Psoas muscle (tissue), 8 donors: ENCODE results near the gene SPTBN1. TPM values are rescaled to one million over a fixed set of nuclear protein-coding genes. Genes with fewer than 3 reads are reported as not detected.
A peak's percentile ranks its signal among the peaks of the same experiment; 100 is the strongest.

ENCODE experiments used
- ATAC-seq, 4 donors: fragments of 200-7000 bp; cut with Tn5 transposase; one replicate each; pipeline ENCODE4 v1.9.1; 2020; ENCODE audit warnings: moderate library complexity in 3 of 4, mild to moderate bottlenecking in 2 of 4
- DNase-seq, 2 donors: peaks; one replicate each; pipeline ENCODE4 v3.0.0-alpha.2; 2020
- H3K27ac ChIP-seq: fragments of 200-600 bp; one replicate; pipeline ENCODE4 v1.8.0; 2022
- H3K27me3 ChIP-seq, 3 donors: fragments of 200-600 bp in 1 of 3; one replicate each; pipeline versions ENCODE4 v1.6.1 to v1.8.0; 2013 to 2022; ENCODE audit warnings: low read length in 2 of 3, mild to moderate bottlenecking in 2 of 3, moderate library complexity in 1 of 3; ENCODE audit not compliant: insufficient read depth in 3 of 3
- H3K36me3 ChIP-seq, 2 donors: fragments of 200-600 bp in 1 of 2; one replicate each; pipeline versions ENCODE4 v1.6.1 to v1.8.0; 2013 to 2022; ENCODE audit warnings: low read depth in 1 of 2, mild to moderate bottlenecking in 1 of 2, moderate library complexity in 1 of 2; ENCODE audit not compliant: insufficient read depth in 1 of 2
- H3K4me1 ChIP-seq: fragments of 200-600 bp; one replicate; pipeline ENCODE4 v1.8.0; 2022
- H3K4me3 ChIP-seq: fragments of 200-600 bp; one replicate; pipeline ENCODE4 v1.8.0; 2022; ENCODE audit warnings: mild to moderate bottlenecking
- H3K9me3 ChIP-seq: fragments of 200-600 bp; one replicate; pipeline ENCODE4 v1.8.0; 2022
- CTCF ChIP-seq: fragments of 200-600 bp; IDR thresholded peaks from one replicate; pipeline ENCODE4 v1.8.0; 2022; ENCODE audit warnings: antibody characterized with exemption
- WGBS, 3 donors: extraction: QIAGEN DNeasy Blood & Tissue Kit; methylation state at CpG; one replicate each; pipeline versions ENCODE4 v1.1.6 to v1.1.7; 2013; 5-methylcytosine and 5-hydroxymethylcytosine counted together
- intact Hi-C, 2 donors: fragments of 100-400 bp; cut with DNase I; formaldehyde crosslinking; loops; one replicate each; pipeline versions ENCODE4 v1.11.0 to v1.14.2; 2022
- polyA plus RNA-seq, 3 donors: library from polyadenylated mRNA; stranded (reverse); fragments of 200-250 nt; gene quantifications; one replicate each; pipeline ENCODE4 v1.2.3, GENCODE V29; 2013
- total RNA-seq, 4 donors: library from RNA; stranded (reverse); fragmentation: NEBNext Ultra II Directional in 2 of 4; extraction: Animal tissue kit (Norgen Biotek cat#: 25700) in 2 of 4; gene quantifications; one replicate each; pipeline versions ENCODE4 v1.2.1 to v1.2.4, GENCODE V29; 2021 to 2023
- donor health status: healthy with polysubstance abuse.
- donor health status: DM: no; HTN: no; CAD: no; lungs with moderate emphysema.
- donor health status: Bipolar disorder and iron deficiency.
- donor health status: healthy.
- donor health status: DM: yes; HTN: yes; CAD: no.
- donor health status: DM: no; HTN: no; CAD: no.
- donor health status: DM: no; HTN: no; CAD: no.
- donor health status: DM: yes; HTN: yes; CAD: no.

SPTBN1 gene
- total and polyA plus RNA-seq, 7 donors: 22.9 to 180 (median 87.8) TPM

- no peak for TF ChIP-seq CTCF
- no peak overlapping the region for H3K4me3 ChIP-seq
- peak overlapping the region; percentile 8 for H3K27ac ChIP-seq
- intact Hi-C loops: no loop called here
- no peaks in the 10 kb centered on the region for H3K9me3 ChIP-seq
- no peaks in the 10 kb centered on the region for H3K27me3 ChIP-seq
- ATAC-seq (peak in 2 of 4 donors; percentile 20 to 57), DNase-seq (peak; percentile 36 to 68)
- H3K4me1 ChIP-seq: peaks cover 68% of the 10 kb centered on the region
- WGBS, 3 donors: 37 to 47% (median 38%) methylated on average over 8 of the region's 8 CpGs
- H3K36me3 ChIP-seq: no peaks in the 10 kb centered on the region
Observed at GRCh38 chr2:54500404-54501205, 44.5 kb downstream of the SPTBN1 start.

DNA sequence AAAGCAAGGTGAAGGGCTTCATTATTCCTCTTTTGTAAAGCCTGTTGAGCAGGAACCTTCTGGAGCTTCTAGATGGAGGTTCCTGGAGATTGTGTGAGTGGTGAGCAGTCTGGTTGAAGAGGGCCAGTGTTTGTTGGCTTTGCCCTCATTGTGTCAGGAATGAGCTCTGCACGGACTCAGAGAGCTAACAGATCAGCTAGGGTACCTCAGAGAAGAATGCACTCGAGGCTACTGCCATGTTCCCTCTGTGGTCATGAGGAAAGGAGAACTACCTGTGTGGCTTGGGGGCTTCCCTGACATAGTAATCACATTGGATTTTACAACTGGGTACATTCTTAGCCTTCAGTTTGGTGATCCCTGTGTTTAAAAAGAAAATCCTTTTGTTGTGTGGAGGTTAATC is 46.6 kb downstream of the SPTBN1 start:
- ATAC-seq (no peak), DNase-seq (no peak)
- Histone ChIP-seq H3K4me3 (no peak overlapping the region), H3K36me3 (no peaks in the 10 kb centered on the region), H3K27ac (peak overlapping the region; percentile 39), H3K9me3 (no peaks in the 10 kb centered on the region), H3K4me1 (peaks cover 59% of the 10 kb centered on the region), H3K27me3 (no peaks in the 10 kb centered on the region)
- intact Hi-C loops: no loop called here
- 42 to 55% (median 44%) methylated on average over 2 of the region's 2 CpGs for WGBS, 3 donors
- TF ChIP-seq CTCF: no peak

DNA sequence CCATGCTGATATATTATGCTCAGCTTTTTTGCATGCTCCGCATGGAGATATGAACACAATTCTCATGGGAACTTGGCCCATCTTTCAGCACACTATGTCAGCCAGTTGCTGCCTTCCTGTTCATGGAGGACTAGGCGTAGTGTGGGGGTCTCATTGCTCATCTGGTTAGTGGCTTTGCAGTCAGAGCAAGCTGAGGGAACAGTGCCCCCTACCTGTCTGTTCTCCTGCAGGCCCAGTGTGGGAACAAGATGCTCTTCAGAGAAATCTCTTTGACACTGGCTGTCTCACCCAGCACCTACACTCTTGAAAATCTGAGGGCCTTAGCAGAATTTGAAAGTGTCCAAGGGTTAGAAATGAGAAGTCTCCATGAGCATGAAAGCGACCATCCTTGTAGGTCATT is 47.1 kb downstream of the SPTBN1 start:
- Histone ChIP-seq H3K9me3 (no peaks in the 10 kb centered on the region), H3K27me3 (no peaks in the 10 kb centered on the region), H3K4me1 (peaks cover 55% of the 10 kb centered on the region), H3K4me3 (no peak overlapping the region), H3K27ac (no peak overlapping the region), H3K36me3 (no peaks in the 10 kb centered on the region)
- DNase-seq (no peak), ATAC-seq (peak; percentile 42 to 72 (median 50))
- intact Hi-C loops: no loop called here
- TF ChIP-seq CTCF: peak; percentile 40
- 61 to 71% (median 62%) methylated on average over 3 of the region's 3 CpGs for WGBS, 3 donors

DNA sequence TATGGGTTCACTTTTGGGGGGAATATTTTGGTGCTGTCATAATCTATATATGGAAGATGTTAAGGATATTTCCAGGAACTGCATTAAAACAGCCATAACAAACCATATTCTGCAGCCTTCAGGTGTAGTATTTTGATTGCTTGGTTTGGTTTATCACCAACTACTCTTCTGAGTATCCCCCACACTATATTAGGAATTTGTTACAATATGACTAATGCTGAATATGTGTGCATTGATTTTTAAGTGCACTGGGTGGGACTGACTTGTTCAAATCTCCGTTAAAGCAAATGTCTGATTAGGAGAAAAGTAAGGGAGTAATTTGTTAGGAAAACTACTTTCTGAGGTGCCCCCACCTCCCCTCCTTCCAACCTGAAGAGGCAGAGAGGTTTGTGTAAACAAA is 47.7 kb downstream of the SPTBN1 start:
- Histone ChIP-seq H3K27ac (no peak overlapping the region), H3K4me1 (peaks cover 49% of the 10 kb centered on the region), H3K27me3 (no peaks in the 10 kb centered on the region), H3K9me3 (no peaks in the 10 kb centered on the region), H3K4me3 (no peak overlapping the region), H3K36me3 (no peaks in the 10 kb centered on the region)
- no peak for TF ChIP-seq CTCF
- no peak for ATAC-seq
- intact Hi-C loops: no loop called here
- WGBS, 3 donors: 47 to 57% (median 49%) methylated on average over 1 of the region's 1 CpG
- no peak for DNase-seq

DNA sequence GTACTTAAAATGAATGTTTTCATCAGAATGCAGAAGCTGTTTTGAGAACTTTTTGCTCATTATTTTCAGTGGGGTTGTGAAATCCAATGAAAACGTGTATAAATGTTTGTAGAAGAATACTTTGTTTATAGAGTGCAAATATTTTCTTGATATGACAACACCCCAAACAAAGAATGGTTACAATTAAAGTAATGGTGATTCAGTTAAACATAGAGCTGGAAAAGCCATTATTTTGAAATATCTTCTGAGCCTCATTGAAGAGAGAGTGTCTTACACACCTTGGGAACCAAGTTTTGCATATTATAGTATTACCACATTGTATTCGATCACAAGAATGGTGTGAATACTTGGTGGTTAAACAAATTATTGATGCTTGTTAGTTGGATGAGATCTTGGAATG is 48.7 kb downstream of the SPTBN1 start:
- Histone ChIP-seq H3K27ac (no peak overlapping the region), H3K9me3 (no peaks in the 10 kb centered on the region), H3K4me3 (no peak overlapping the region), H3K36me3 (no peaks in the 10 kb centered on the region), H3K4me1 (peaks cover 57% of the 10 kb centered on the region), H3K27me3 (no peaks in the 10 kb centered on the region)
- intact Hi-C loops: no loop called here
- ATAC-seq: no peak
- DNase-seq: no peak
- no peak for TF ChIP-seq CTCF
- 39 to 59% (median 46%) methylated on average over 2 of the region's 2 CpGs for WGBS, 3 donors
